Midbrain (tissue), 1 donor: ENCODE data around the gene NCCRP1.
"Not testable (repeated sequence)": the region's sequence is repeated elsewhere in the genome, so short reads cannot be mapped to it uniquely, and the experiment has no call there.

Experiments
- DNase-seq: peaks from one replicate; lab custom pipeline; 2025; lab: John Stamatoyannopoulos, UW

Gene NCCRP1

DNA sequence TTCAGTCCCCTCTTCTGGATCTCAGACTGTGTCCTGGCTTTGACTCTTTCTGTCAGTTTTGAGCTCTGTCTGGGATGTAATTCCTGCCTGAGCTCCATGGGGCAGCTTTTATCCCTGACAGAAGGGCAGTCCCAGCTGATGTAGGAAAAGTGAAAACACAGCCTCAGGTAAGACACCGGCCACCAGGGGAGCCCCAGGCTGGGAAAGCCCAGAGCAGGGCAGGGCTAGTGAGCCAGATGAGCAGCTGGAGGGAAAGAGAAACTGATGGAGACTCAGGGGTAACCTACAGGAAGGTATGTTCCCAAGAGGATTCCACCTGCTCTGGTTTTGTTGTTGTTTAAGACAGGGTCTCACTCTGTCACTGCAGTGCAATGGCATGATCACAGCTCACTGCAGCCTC is 48.4 kb downstream of the NCCRP1 start:
- not testable (repeated sequence) for DNase-seq

DNA sequence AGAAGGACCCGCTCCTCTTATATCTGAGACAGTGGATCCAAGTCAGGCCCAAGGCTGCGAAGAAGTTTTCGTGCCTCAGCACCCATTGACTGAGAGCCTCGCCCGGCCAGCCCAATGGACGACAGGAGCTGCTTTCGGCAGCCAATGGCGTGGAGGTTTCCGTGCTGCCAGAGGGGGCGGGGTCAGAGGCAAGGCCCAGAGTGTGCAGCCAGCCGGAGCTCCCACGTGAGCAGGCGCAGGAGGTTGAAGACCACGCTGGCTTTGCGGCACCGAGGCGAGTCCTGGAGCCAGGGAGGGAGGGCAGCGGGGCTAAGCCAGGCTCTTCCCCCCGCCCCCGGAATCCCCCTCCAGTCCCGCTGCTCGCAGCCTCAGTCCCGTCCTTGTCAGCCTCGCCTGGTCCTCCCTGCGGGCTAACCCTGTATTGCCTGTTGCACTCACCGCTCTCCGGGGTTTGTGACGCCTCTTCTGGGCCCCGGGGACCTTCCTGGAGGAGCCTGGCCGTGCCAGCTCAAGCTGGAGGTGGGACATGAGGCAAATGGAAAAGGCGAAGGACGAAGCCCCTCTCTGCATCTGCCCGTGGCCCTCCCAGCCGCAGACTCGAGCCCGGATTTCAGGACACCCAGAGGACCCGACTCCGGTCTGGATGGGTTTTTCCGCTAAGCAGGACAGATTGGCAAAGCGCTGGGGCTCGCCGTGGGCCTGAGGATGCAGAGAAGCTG is 50.3 kb downstream of the NCCRP1 start:
- DNase-seq, result peak; percentile 1

DNA sequence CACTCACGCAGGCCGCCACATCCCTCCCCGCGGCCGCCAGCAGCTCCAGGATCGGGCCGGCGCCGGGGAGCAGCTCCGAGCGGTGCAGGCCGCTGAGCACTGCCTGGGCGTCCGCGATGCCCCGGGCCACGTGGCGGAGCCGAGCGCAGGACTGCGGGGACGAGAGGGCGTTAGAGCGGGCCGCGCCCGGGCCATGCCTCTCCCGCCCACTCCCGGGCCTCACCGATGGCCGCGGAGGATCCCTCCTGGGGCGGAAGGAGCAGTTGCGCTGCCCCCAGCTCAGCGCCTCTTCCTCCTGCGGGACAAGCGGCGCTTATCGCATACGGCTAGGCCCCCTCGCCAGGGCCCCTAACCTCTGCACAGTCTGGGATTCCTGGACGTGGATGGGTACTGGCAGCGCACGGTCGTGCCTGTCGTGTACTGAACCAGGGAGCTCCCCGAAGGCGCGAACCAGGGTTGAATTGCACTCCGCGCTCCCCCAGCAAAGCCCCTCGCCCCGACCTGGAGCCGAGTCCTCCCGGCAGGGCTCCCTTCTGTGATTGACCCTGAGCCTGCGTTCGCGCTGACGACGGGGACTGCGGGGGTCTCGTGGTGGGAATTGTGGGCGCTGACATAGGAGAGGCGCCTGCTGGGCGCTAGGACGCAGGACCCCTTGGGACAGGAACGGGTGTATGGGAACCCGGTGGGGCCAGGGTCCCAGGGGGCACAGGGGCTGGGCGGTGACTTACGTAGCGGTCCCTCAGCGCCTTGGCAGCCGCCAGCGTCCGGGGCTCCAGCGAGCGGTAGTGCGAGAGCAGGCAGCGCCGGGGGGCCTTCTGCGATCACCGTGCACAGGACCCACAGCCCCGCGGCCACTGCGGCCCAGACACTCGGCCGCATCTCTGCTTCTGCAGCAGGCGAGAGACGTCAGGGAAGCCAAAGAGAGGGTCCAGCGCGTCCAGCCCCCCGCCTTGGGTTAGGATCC is 51.2 kb downstream of the NCCRP1 start:
- no peak for DNase-seq

DNA sequence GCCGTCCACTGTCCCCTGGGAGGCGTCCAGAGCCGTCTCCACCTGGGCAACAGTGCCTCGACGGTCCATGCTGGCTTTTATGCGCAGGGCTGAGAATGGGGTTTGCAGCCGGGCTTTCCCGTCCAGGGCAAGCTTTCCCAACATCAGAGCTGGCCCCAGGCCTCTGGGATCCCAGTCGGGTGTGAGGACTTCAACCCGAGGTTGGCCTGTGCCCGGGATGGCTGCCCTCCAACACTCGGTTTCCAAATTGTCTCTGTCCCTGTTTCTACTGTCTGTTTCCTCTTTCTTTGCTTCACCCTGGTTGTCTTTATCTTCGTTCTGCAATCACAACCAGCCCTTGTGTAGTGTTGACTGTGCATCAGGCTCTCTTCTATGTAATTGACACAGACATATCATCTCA is 52.0 kb downstream of the NCCRP1 start, which contains the start of gene IFNL4:
Gene IFNL4 (minus strand): TSS at position 51 of the 400 bp plus-strand sequence.
- no peak for DNase-seq

DNA sequence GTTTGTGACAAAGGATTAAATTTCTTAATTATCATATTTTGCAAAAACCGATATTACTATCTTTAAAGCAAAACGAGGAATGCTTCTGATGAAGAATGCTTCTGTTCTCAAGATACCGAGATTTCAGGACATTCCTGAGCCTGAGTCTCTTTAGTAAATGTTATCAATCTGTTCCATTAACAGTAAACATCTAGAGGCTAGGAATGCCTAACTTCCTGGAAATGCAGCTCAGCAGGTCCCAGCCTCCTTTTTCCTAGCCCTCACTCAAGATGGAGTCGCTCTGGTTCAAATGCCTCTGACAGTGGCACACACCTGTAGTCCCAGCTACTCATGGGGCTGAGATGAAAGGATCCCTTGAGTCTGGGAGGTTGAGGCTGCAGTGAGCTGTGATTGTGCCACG is 54.3 kb downstream of the NCCRP1 start:
- no peak for DNase-seq
